Dendritic cell treated with granulocyte-macrophage colony-stimulating factor and Interleukin-4, amounts not matched to agents 40 ng/mL and 50 ng/mL, for 4 days (primary cell): ENCODE measurements around the gene RBMS2.
A peak's percentile ranks its signal among the peaks of the same experiment; 100 is the strongest.

Experiments
- H3K27ac Mint-ChIP-seq: one replicate; pipeline ENCODE4 v1.8.0; 2022; ENCODE audit warnings: mild to moderate bottlenecking, mixed read lengths
- H3K27me3 Mint-ChIP-seq: one replicate; pipeline ENCODE4 v1.8.0; 2022; ENCODE audit warnings: mild to moderate bottlenecking, mixed read lengths
- H3K36me3 Mint-ChIP-seq: one replicate; pipeline ENCODE4 v1.8.0; 2022; ENCODE audit warnings: low read depth, mixed read lengths
- H3K4me1 Mint-ChIP-seq: one replicate; pipeline ENCODE4 v1.8.0; 2022; ENCODE audit warnings: low read depth, mixed read lengths
- H3K4me3 Mint-ChIP-seq: one replicate; pipeline ENCODE4 v1.8.0; 2022; ENCODE audit warnings: mild to moderate bottlenecking, moderate library complexity, mixed read lengths
- H3K9me3 Mint-ChIP-seq: one replicate; pipeline ENCODE4 v1.8.0; 2022; ENCODE audit warnings: mixed read lengths
- intact Hi-C: fragments of 100-400 bp; cut with micrococcal nuclease; formaldehyde crosslinking; loops from one replicate; pipeline ENCODE4 v1.15.0; 2022

Gene RBMS2

GRCh38 chr12:56602239-56602638 is 80.6 kb downstream of the RBMS2 start:
- intact Hi-C loops, result no loop called here
- Mint-ChIP-seq H3K9me3 (no peaks in the 10 kb centered on the region), H3K27me3 (no peaks in the 10 kb centered on the region), H3K36me3 (peaks cover 100% of the 10 kb centered on the region), H3K27ac (no peak overlapping the region), H3K4me3 (no peak overlapping the region), H3K4me1 (no peaks in the 10 kb centered on the region)

- H3K27me3 Mint-ChIP-seq, result no peaks in the 10 kb centered on the region
- H3K4me3 Mint-ChIP-seq, result no peak overlapping the region
- intact Hi-C loops, result no loop called here
- H3K36me3 Mint-ChIP-seq, result peaks cover 100% of the 10 kb centered on the region
- no peaks in the 10 kb centered on the region for H3K4me1 Mint-ChIP-seq
- H3K27ac Mint-ChIP-seq, result no peak overlapping the region
- H3K9me3 Mint-ChIP-seq, result no peaks in the 10 kb centered on the region
These were observed 82.7 kb downstream of the RBMS2 start for GRCh38 chr12:56604355-56604754.

GRCh38 chr12:56614627-56615026 is 93.0 kb downstream of the RBMS2 start:
- peaks cover 98% of the 10 kb centered on the region for H3K36me3 Mint-ChIP-seq
- no peaks in the 10 kb centered on the region for H3K4me1 Mint-ChIP-seq
- H3K9me3 Mint-ChIP-seq, result no peaks in the 10 kb centered on the region
- no peak overlapping the region for H3K27ac Mint-ChIP-seq
- no peak overlapping the region for H3K4me3 Mint-ChIP-seq
- intact Hi-C loops, result no loop called here
- no peaks in the 10 kb centered on the region for H3K27me3 Mint-ChIP-seq

- Mint-ChIP-seq H3K4me3 (no peak overlapping the region), H3K27ac (no peak overlapping the region), H3K4me1 (no peaks in the 10 kb centered on the region), H3K27me3 (no peaks in the 10 kb centered on the region), H3K36me3 (peaks cover 98% of the 10 kb centered on the region), H3K9me3 (no peaks in the 10 kb centered on the region)
- intact Hi-C loops, result no loop called here
These were observed 94.6 kb downstream of the RBMS2 start for GRCh38 chr12:56616244-56616643.

GRCh38 chr12:56616925-56617324 is 95.3 kb downstream of the RBMS2 start:
- Mint-ChIP-seq H3K4me3 (no peak overlapping the region), H3K9me3 (no peaks in the 10 kb centered on the region), H3K27ac (no peak overlapping the region), H3K36me3 (peaks cover 93% of the 10 kb centered on the region), H3K27me3 (no peaks in the 10 kb centered on the region), H3K4me1 (no peaks in the 10 kb centered on the region)
- intact Hi-C loops, result no loop called here

GRCh38 chr12:56622535-56622934 is 100.9 kb downstream of the RBMS2 start:
- Mint-ChIP-seq H3K4me3 (no peak overlapping the region), H3K27ac (no peak overlapping the region), H3K27me3 (no peaks in the 10 kb centered on the region), H3K9me3 (no peaks in the 10 kb centered on the region), H3K4me1 (peaks cover 19% of the 10 kb centered on the region), H3K36me3 (peaks cover 90% of the 10 kb centered on the region)
- intact Hi-C loops, result no loop called here

- H3K27ac Mint-ChIP-seq, result no peak overlapping the region
- peaks cover 84% of the 10 kb centered on the region for H3K36me3 Mint-ChIP-seq
- peaks cover 48% of the 10 kb centered on the region for H3K4me1 Mint-ChIP-seq
- H3K27me3 Mint-ChIP-seq, result no peaks in the 10 kb centered on the region
- intact Hi-C loops, result no loop called here
- no peaks in the 10 kb centered on the region for H3K9me3 Mint-ChIP-seq
- H3K4me3 Mint-ChIP-seq, result no peak overlapping the region
These were observed 105.1 kb downstream of the RBMS2 start for GRCh38 chr12:56626701-56627100.

GRCh38 chr12:56628671-56629458 is 107.2 kb downstream of the RBMS2 start:
- Mint-ChIP-seq H3K4me1 (peaks cover 63% of the 10 kb centered on the region), H3K27me3 (no peaks in the 10 kb centered on the region), H3K4me3 (peak overlapping the region; percentile 86), H3K9me3 (no peaks in the 10 kb centered on the region), H3K27ac (peak overlapping the region; percentile 90), H3K36me3 (peaks cover 67% of the 10 kb centered on the region)
- intact Hi-C loops, result no loop called here

GRCh38 chr12:56629459-56630179 is 108.0 kb downstream of the RBMS2 start:
- H3K9me3 Mint-ChIP-seq, result no peaks in the 10 kb centered on the region
- no peaks in the 10 kb centered on the region for H3K27me3 Mint-ChIP-seq
- peak overlapping the region; percentile 86 for H3K4me3 Mint-ChIP-seq
- H3K27ac Mint-ChIP-seq, result peak overlapping the region; percentile 90
- H3K4me1 Mint-ChIP-seq, result peaks cover 63% of the 10 kb centered on the region
- intact Hi-C loops, result loop anchor here (10.0 kb wide), 1 partner anchor 455 kb away; the partner anchor contains the start of gene NAB2
- H3K36me3 Mint-ChIP-seq, result peaks cover 67% of the 10 kb centered on the region

- H3K27me3 Mint-ChIP-seq, result no peaks in the 10 kb centered on the region
- H3K27ac Mint-ChIP-seq, result peak within 1 kb of the TSS; percentile 90
- peak within 1 kb of the TSS; percentile 86 for H3K4me3 Mint-ChIP-seq
- H3K4me1 Mint-ChIP-seq, result peaks cover 65% of the 10 kb centered on the region
- H3K9me3 Mint-ChIP-seq, result no peaks in the 10 kb centered on the region
- H3K36me3 Mint-ChIP-seq, result peaks cover 69% of the 10 kb centered on the region
- intact Hi-C loops, result loop anchor here (10.0 kb wide), 1 partner anchor 455 kb away; the partner anchor contains the start of gene NAB2
These were observed 108.6 kb downstream of the RBMS2 start, which contains the start of gene BAZ2A for GRCh38 chr12:56630180-56630632. TSS of gene BAZ2A (minus strand) at chr12:56630326. CDS start at chr12:56617530, 12,796 bp downstream.

- Mint-ChIP-seq H3K27me3 (no peaks in the 10 kb centered on the region), H3K4me3 (peak overlapping the region; percentile 97), H3K9me3 (no peaks in the 10 kb centered on the region), H3K27ac (peak overlapping the region; percentile 90), H3K36me3 (peaks cover 60% of the 10 kb centered on the region), H3K4me1 (peaks cover 81% of the 10 kb centered on the region)
- intact Hi-C loops, result loop anchor here (10.0 kb wide), 1 partner anchor 453 kb away; the partner anchor contains the start of gene NAB2
These were observed 110.4 kb downstream of the RBMS2 start for GRCh38 chr12:56631790-56632700.

- peaks cover 82% of the 10 kb centered on the region for H3K4me1 Mint-ChIP-seq
- H3K4me3 Mint-ChIP-seq, result peak overlapping the region; percentile 97
- no peaks in the 10 kb centered on the region for H3K27me3 Mint-ChIP-seq
- intact Hi-C loops, result loop anchor here (10.0 kb wide), 1 partner anchor 452 kb away; the partner anchor contains the start of gene NAB2
- H3K36me3 Mint-ChIP-seq, result peaks cover 60% of the 10 kb centered on the region
- no peaks in the 10 kb centered on the region for H3K9me3 Mint-ChIP-seq
- peak overlapping the region; percentile 90 for H3K27ac Mint-ChIP-seq
These were observed 111.3 kb downstream of the RBMS2 start for GRCh38 chr12:56632701-56633467.
